GM12892 (cell line): Measurements from ENCODE around the gene UVRAG.
"Not testable (repeated sequence)": the region's sequence is repeated elsewhere in the genome, so short reads cannot be mapped to it uniquely, and the experiment has no call there.

Source experiments
- POLR2A ChIP-seq: IDR thresholded peaks from 2 replicates; pipeline ENCODE4 v1.6.1; 2011; ENCODE audit warnings: low read depth, low read length, control low read depth
- TAF1 ChIP-seq: IDR thresholded peaks from 2 replicates; pipeline ENCODE4 v1.6.1; 2011; ENCODE audit warnings: low read depth, mild to moderate bottlenecking, control low read depth, low read length, borderline replicate concordance

GRCh38 chr11:76081084-76081483, 266.1 kb downstream of the UVRAG start:
- not testable (repeated sequence) for TF ChIP-seq POLR2A, TAF1
